NCI-H82 treated with DMSO at 0.1 percent for 48 hours (cell line): Measurements from ENCODE around the gene PSG4.
"Not testable (repeated sequence)": the region's sequence is repeated elsewhere in the genome, so short reads cannot be mapped to it uniquely, and the experiment has no call there.

Experiments
- DNase-seq: peaks from one replicate; lab custom pipeline; 2025; ENCODE audit not compliant: unreplicated experiment; lab: John Stamatoyannopoulos, UW

The PSG4 gene

DNA sequence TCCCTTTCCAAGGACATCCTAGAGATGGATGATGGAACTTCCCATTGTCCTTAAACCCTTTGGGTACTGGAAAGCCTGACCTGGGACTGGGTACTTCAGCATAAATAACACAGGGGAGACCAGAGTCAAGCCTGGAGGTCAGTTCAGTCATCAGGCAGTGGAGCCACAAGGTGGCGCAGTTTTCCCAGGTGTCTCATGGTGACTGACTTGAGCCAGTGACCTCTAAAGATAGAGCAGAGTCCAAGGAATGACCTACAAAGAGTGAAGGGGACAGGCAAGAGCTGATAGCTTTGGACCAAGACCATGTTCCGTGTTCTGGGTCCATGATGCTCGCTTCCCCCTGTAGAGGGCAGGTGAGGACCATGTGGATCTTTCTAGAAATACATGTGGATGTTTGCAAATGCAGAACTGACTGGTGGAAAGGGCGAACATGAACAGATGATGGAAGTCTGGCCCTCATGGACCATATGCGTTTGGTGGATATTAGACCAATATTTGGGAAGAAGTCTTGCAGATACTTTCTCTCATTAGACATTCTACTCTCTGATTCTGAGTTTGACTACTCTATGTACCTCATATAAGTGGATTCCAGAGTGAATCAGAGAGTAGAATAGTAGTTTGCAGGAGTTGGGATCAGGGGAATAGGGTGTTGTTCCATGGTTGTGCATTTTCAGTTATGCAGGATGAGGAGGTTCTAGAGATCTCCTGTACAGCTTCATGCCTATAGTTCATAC, 6.6 kb downstream of the PSG4 start:
- not testable (repeated sequence) for DNase-seq

DNA sequence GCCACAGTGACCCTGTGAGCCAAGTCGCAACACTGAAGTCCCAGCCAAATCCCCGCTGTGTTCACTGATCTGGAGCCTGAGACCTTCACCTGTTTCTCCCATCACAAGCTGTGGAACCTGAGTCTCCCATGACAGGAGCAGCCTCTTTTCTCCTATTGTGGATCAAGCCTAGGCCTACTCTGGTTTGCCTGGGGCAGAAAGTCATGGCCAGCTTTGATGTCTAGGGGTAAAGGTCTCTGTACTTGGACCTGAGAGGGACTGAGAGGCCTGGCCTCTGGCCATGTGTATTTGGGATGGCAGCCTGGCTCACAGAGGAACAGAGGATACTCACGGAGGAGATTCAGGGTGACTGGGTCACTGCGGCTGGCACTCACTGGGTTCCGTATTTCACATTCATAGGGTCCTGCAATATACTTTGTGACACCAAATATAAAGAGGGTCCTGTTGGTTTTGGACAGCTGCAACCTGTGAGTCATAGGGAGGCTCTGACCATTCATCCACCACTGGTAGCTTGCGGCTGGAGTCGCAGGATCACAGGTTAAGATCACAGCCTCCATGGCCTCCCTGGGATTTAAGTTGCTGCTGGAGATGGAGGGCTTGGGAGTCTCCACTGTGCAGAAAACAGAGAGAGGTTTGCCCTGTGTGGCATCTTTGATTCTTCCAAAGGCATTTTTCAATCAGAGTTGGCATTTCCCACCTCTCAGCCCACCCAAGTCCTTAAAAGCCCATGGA, 7.6 kb downstream of the PSG4 start:
- not testable (repeated sequence) for DNase-seq

DNA sequence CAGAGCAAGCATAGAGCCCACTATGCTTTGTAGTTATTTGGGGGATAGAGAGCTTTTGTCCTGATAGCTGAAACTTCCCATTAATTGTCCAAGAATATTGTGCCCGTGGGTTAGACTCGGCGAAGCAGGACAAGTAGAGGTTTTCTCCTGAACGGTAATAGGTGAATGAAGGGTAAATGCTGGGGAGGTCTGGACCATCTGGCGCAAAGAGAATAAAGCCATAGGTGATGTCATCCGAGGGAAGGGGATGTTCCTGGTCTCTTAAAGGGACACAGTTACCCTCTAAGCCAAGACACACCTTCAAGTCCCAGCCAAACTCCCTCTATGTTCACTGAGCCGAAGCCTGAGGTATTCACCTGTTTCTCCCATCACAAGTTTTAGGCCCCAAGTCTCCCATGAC, 11.0 kb downstream of the PSG4 start:
- DNase-seq, result not testable (repeated sequence)

DNA sequence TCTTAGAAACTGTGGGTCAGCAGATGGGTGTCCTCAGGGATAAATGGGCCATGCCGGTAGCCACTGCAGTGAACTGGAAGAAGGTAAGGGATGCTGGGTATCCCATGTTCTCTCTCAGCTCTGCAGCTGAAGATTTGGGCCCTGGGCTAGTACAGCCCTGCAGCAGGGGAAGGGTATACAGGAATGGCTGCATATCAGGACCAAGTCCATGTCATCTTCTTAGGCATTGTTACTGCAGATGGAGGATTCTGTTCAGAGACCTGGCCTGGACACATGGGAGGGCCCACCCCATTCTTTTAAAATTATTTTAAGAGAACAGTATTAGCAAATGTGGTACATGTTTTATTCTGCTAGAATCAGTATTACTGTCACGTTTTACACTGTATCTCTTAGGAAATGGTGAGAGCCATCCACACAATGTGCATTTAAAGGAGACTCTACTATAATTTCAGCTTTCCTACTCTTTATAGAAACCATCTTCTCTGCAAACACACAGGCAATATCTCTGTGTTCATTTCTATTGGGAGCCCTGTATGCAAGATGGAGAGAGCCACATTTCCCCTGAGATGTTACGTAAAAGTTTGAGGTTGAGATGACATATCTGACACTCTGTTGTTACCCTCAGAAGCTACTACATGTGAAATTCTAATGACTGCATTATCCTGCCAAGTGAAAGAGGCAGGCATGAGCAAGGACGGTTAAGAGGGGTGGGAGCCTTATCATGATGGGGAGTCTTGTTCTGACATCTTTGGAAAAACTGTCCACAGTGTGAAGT, 12.9 kb downstream of the PSG4 start:
- DNase-seq, result not testable (repeated sequence)

DNA sequence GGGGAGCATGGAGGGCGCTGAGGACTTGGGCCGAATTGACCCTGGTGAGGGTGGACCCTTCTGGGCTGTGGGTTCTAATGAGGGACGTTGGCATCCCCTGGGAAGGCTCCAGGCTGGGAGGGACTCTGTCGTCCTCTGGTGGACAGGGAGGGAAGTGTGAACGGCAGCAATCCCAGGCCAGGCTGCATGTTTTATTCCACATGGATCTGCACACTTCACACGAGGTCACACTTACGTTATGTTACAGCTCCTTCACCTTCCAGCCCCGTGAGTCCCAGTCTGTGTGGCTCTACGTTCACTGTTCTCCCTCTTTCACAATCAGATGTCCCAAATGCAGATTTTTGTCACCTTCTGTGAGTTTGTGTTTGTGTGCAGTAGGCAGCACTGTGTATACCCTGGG, 17.3 kb downstream of the PSG4 start:
- DNase-seq, result not testable (repeated sequence)

DNA sequence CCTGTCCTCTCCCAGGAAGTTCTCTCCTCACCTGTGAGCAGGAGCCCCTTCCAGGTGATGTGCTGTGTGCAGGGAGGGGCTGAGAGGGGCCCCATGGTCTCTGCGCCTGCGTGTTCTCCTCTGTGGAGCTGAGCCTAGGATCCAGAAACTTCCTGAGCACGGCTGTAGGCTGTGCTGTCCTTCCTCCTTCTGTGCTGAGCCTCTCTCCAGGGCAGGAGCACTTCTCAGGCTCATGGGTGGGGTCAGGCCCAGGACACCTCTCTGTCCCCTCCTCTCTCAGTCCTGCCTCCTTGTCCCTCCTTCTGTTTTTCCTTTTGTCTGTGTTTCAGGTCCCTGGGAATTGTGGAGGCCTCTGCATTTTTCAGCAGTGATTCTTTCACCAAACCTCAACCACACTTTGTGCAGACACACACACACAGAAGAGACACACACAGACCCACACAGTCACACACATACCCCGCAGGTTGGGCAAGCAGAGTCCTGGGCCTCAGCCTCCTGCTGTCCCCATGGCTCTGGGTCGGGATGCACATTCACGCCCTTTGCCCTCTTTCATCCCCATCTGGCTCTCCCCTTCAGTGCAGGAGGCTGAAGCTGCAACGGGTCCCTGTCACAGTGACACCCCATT, 19.0 kb downstream of the PSG4 start, which contains the start of gene PSG5:
TSS of gene PSG5 (minus strand) at position 226 of the 625 bp plus-strand sequence. CDS start at position 95, 131 bp downstream.
- DNase-seq, result not testable (repeated sequence)

DNA sequence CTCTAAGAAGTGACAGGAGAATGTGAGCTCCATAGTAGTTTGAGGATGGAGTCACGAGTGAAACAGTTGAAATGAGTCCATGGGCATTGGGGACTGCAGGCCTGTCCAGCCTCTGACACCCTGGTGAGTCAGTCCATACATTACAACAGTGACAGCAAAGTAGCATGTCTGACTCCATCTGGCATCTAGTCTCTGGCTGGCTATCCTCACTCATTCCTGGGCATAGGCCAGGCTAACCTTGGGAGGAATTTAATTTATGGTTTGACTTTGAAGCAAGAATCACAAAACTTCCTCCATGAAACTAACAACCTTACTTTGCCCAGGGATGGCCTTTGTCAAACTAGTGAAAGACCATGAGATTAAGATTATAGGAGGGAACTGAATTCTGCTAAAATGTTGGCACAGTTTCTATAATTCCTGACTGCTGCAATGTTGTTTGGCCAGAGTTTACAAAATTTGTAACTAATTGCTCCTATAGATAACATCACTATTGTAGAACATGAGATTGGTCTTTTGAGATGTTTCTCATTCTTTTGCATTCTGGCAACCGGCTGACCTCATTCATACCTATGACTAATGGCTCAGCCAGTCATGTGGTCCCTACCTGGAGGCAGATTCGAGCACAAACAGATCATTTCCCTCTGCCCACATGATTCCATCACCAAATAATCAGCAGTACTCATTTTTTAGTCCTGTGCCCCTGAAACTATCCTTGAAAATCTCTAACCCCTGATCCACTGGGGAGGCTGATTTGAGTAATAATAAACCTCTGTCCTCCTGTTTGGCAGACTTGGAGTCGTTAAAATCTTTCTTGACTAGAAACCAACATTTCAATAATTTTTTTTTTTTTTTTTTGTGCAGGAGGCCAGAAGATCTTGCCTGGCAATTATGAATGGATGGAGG, 23.3 kb downstream of the PSG4 start:
- not testable (repeated sequence) for DNase-seq

DNA sequence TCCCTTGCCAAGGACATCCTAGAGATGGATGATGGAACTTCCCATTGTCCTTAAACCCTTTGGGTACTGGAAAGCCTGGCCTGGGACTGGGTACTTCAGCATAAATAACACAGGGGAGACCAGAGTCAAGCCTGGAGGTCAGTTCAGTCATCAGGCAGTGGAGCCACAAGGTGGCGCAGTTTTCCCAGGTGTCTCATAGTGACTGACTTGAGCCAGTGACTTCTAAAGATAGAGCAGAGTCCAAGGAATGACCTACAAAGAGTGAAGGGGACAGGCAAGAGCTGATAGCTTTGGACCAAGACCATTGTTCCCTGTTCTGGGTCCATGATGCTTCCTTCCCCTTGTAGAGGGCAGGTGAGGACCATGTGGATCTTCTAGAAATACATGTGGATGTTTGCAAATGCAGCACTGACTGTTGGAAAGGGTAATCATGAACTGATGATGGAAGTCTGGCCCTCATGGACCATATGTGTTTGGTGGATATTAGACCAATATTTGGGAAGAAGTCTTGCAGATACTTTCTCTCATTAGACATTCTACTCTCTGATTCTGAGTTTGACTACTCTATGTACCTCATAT, 25.8 kb downstream of the PSG4 start:
- DNase-seq, result not testable (repeated sequence)

DNA sequence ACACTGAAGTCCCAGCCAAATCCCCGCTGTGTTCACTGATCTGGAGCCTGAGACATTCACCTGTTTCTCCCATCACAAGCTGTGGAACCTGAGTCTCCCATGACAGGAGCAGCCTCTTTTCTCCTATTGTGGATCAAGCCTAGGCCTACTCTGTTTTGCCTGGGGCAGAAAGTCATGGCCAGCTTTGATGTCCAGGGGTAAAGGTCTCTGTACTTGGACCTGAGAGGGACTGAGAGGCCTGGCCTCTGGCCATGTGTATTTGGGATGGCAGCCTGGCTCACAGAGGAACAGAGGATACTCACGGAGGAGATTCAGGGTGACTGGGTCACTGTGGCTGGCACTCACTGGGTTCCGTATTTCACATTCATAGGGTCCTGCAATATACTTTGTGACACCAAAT, 26.9 kb downstream of the PSG4 start:
- not testable (repeated sequence) for DNase-seq

DNA sequence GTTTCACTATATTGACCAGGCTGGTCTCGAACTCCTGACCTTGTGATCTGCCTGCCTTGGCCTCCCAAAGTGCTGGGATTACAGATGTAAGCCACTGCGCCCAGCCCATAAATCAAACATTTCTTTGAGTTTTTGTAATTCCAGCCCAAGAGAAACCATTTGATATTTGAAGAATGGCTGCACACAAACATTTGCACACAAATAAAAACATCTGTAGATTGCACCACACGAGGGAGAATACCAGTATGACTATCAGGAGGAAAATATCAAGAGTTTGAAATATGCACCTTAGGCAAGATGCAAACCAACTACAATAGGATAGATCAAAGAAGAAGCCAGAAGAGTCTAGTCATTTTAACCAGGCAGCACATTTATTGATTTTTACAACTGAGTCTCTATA, 39.5 kb downstream of the PSG4 start:
- DNase-seq, result not testable (repeated sequence)

DNA sequence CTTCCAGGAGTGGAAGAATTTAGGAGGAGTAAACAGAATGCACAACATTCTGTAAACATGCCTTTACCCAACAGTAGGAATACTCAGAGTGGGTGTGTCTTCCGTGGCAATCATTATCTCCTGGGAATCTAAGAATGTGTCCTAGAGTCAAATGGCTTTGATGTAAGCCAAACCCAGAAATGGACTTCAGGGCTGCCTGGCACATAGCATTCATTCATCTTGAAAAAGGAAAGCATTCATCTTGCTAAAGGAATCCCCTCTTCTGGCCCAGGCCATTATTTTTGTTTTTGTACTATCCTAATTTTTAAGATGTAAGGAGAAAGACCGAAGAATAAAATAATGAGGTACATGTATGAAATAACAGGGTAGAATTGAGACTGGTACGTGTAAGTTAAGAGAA, 42.3 kb downstream of the PSG4 start:
- DNase-seq, result not testable (repeated sequence)

DNA sequence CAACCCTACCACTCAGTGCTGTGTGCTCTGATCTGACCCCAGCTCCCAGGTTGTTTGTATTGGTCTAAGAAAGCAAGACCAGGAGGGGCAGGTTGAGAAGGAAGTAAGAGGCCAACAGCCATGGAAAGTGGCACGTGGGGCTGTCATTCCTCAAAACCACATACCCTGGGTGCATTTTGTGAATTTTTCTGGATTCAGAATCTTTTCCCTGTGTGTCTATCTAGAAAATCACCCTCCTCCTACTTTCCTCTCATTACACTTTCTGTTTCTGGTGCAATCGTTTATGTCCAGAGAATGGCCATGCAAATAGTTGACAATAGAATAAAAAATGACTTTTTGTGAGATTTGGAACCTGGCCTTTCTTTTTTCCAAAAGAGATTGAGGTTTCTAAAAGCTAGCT, 43.2 kb downstream of the PSG4 start:
- DNase-seq, result not testable (repeated sequence)

DNA sequence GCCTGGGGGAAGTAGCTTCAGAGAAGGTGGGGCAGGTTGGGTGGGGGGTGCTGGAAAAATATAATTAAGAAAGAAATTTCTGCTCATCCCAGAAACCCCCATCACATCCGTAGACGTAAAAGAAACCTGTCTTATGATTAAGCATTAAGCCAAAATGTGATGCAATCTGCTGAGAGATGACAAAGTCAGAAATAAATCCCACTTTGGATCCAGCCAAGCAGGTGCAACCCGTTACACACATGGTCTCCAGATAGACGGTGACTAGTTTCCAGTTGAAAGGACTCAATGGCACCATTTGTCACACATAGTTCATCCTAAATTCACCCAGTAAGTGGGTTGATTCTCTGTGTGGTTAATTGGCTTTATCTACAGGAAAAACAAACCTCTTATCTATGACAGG, 53.2 kb downstream of the PSG4 start:
- no peak for DNase-seq

DNA sequence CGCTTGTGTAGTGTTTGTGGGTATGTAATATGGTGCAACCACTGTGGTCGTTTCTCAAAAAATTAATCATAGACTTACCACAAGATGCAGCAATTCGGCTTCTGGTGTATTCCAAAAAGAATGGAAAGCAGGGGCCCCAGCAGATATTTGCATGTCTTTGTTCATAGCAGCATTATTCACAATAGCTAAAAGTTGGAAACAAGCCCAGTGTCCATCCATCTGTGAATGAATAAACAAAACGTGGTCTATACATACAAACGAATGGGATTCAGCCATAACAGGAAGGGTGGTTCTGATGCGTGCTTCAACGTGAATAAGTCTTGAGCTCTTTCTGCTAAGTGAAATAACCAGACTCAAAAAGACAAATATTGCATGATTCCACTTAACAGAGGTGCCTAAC, 55.6 kb downstream of the PSG4 start:
- not testable (repeated sequence) for DNase-seq

DNA sequence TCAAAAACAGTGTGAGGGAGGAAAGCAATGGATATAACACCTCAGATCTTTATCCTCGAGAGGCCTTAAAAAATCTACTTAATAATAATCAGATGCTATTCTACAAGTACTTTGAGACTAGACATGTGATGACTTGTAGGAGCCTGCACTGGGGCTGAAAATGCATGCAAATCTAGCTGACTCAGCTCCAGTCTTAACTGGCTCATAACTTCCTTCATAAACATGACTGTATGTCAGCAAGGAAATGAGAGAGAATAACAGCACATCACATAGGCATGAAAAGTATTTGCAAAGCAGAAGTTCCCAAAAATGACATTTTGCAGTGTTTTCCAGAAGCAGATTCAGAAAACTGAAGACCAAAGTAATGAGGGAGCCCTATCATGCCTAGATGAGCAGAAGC, 57.2 kb downstream of the PSG4 start:
- DNase-seq, result no peak
